Measurements from ENCODE around the gene HEATR3.

The HEATR3 gene

GRCh38 chr16:50151322-50151721 is 85.6 kb downstream of the HEATR3 start:
- DNase-seq (ENCODE audit: low read depth), result no peak
- H3K4me3 ChIP-seq (replicated peaks; ENCODE audit: low read depth, low read length), result no peak overlapping the region
- TF ChIP-seq CTCF (IDR thresholded peaks at IDR 0.05; ENCODE audit: low read length, missing control alignments), result no peak

GRCh38 chr16:50151756-50152155 is 86.0 kb downstream of the HEATR3 start:
- H3K4me3 ChIP-seq (replicated peaks; ENCODE audit: low read depth, low read length), result peak overlapping the region; percentile 76
- TF ChIP-seq CTCF (IDR thresholded peaks at IDR 0.05; ENCODE audit: low read length, missing control alignments), result no peak
- DNase-seq (ENCODE audit: low read depth), result no peak

- peak overlapping the region; percentile 76 for H3K4me3 ChIP-seq (replicated peaks; ENCODE audit: low read depth, low read length)
- peak; percentile 33 for DNase-seq (ENCODE audit: low read depth)
- no peak for TF ChIP-seq CTCF (IDR thresholded peaks at IDR 0.05; ENCODE audit: low read length, missing control alignments)
These were observed 86.6 kb downstream of the HEATR3 start for GRCh38 chr16:50152351-50152806.

GRCh38 chr16:50152807-50153595 is 87.2 kb downstream of the HEATR3 start, which contains the start of gene TENT4B:
TENT4B (plus strand) TSS chr16:50153306; CDS start chr16:50153622, 316 bp downstream.
- TF ChIP-seq CTCF (IDR thresholded peaks at IDR 0.05; ENCODE audit: low read length, missing control alignments), result no peak
- H3K4me3 ChIP-seq (replicated peaks; ENCODE audit: low read depth, low read length), result peak within 1 kb of the TSS; percentile 76
- peak; percentile 86 for DNase-seq (ENCODE audit: low read depth)

GRCh38 chr16:50153596-50154419 is 88.0 kb downstream of the HEATR3 start:
- TF ChIP-seq CTCF (IDR thresholded peaks at IDR 0.05; ENCODE audit: low read length, missing control alignments), result no peak
- DNase-seq (ENCODE audit: low read depth), result peak; percentile 25

GRCh38 chr16:50154420-50154950 is 88.7 kb downstream of the HEATR3 start:
- peak overlapping the region; percentile 76 for H3K4me3 ChIP-seq (replicated peaks; ENCODE audit: low read depth, low read length)
- DNase-seq (ENCODE audit: low read depth), result no peak
- TF ChIP-seq CTCF (IDR thresholded peaks at IDR 0.05; ENCODE audit: low read length, missing control alignments), result no peak

More at GRCh38 chr16:50153596-50154419, 88.0 kb downstream of the HEATR3 start:
- peak overlapping the region; percentile 76 for H3K4me3 ChIP-seq (replicated peaks; ENCODE audit: low read depth, low read length)

All from fibroblast of pulmonary artery (primary cell).